ENCODE measurements around the gene VPREB3. TPM values are rescaled to one million over a fixed set of nuclear protein-coding genes. Genes with fewer than 3 reads are reported as not detected.

The VPREB3 gene
- total RNA-seq, 1 experiment from 2014 or later: 0.88 TPM

DNA sequence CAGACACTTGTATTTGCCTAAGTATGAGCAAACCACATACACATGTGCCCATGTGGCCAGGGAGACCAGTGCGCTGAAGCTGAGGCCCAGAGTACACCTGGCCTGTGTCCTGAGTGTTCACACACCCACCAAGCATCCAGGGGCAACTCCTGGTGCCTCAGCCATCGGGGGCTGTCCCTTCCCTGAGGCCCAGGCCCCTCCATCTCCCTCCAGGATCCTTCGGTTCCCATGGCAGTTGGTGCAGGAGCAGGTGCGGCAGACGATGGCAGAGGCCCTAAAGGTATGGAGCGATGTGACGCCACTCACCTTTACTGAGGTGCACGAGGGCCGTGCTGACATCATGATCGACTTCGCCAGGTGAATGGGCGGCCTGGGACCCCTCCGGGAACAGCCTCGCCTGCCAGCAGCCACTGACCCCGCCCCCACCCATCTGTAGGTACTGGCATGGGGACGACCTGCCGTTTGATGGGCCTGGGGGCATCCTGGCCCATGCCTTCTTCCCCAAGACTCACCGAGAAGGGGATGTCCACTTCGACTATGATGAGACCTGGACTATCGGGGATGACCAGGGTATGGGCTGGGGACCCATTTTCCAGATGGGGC, 26.0 kb upstream of the VPREB3 start:
- TF ChIP-seq EZH2 (IDR thresholded peaks at IDR 0.05; ENCODE audit: borderline replicate concordance, low read depth, low read length, poor library complexity, severe bottlenecking): no peak
- TF ChIP-seq, protein P1, sequence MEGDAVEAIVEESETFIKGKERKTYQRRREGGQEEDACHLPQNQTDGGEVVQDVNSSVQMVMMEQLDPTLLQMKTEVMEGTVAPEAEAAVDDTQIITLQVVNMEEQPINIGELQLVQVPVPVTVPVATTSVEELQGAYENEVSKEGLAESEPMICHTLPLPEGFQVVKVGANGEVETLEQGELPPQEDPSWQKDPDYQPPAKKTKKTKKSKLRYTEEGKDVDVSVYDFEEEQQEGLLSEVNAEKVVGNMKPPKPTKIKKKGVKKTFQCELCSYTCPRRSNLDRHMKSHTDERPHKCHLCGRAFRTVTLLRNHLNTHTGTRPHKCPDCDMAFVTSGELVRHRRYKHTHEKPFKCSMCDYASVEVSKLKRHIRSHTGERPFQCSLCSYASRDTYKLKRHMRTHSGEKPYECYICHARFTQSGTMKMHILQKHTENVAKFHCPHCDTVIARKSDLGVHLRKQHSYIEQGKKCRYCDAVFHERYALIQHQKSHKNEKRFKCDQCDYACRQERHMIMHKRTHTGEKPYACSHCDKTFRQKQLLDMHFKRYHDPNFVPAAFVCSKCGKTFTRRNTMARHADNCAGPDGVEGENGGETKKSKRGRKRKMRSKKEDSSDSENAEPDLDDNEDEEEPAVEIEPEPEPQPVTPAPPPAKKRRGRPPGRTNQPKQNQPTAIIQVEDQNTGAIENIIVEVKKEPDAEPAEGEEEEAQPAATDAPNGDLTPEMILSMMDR (conservative IDR thresholded peaks at IDR 0.05; ENCODE audit: low read depth, low read length): no peak
- intact Hi-C loops (cut with micrococcal nuclease; ENCODE audit: unreplicated experiment): no loop called here
- H3K9me3 ChIP-seq (ENCODE audit: low read depth, low read length, poor library complexity, severe bottlenecking): no peaks in the 10 kb centered on the region
- POLR2A ChIA-PET (ENCODE audit: low non-redundant PET): no interaction called here
- DNase-seq (ENCODE audit: low spot score): no peak
- H3K27ac ChIP-seq (ENCODE audit: low read depth, low read length, poor library complexity, severe bottlenecking): no peak overlapping the region
- H3K36me3 ChIP-seq (ENCODE audit: insufficient read depth, low read length, poor library complexity, severe bottlenecking): no peaks in the 10 kb centered on the region
- CTCF ChIA-PET: no interaction called here
- no peaks in the 10 kb centered on the region for H3K27me3 ChIP-seq (replicated peaks; ENCODE audit: insufficient read depth, low read depth, low read length, poor library complexity)
- no peak overlapping the region for H3K4me3 ChIP-seq (ENCODE audit: low read depth, low read length, poor library complexity, severe bottlenecking)
- H3K4me1 ChIP-seq (ENCODE audit: insufficient read depth, low read length, poor library complexity, severe bottlenecking): peaks cover 5% of the 10 kb centered on the region
- no TSS peak for BruUV-seq (replicated peaks)

DNA sequence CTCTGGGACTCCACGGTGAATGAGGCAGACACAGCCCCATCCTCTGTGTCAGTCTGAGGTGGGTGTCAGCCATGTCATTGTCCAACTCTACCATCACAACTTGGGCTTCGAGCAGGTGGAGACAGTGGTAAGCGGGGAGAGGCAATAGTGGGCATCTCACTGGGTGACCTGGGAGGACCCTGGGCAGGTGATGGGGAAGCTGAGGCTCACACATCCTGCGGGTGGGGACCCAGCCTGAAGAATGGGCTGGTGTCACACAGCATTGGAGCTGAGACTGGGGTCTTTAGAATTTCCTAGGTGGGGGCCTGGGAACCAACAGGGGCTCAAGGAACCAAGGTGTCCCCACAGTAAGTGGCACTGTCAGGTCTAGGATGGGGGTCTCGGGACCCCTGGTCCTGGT, 25.5 kb upstream of the VPREB3 start:
- Histone ChIP-seq H3K9me3 (ENCODE audit: low read depth, low read length, poor library complexity, severe bottlenecking) (no peaks in the 10 kb centered on the region), H3K4me1 (ENCODE audit: insufficient read depth, low read length, poor library complexity, severe bottlenecking) (peaks cover 5% of the 10 kb centered on the region), H3K27me3 (replicated peaks; ENCODE audit: insufficient read depth, low read depth, low read length, poor library complexity) (no peaks in the 10 kb centered on the region), H3K36me3 (ENCODE audit: insufficient read depth, low read length, poor library complexity, severe bottlenecking) (no peaks in the 10 kb centered on the region), H3K4me3 (ENCODE audit: low read depth, low read length, poor library complexity, severe bottlenecking) (no peak overlapping the region), H3K27ac (ENCODE audit: low read depth, low read length, poor library complexity, severe bottlenecking) (no peak overlapping the region)
- TF ChIP-seq, protein P1 (conservative IDR thresholded peaks at IDR 0.05; ENCODE audit: low read depth, low read length): no peak
- TF ChIP-seq EZH2 (IDR thresholded peaks at IDR 0.05; ENCODE audit: borderline replicate concordance, low read depth, low read length, poor library complexity, severe bottlenecking): no peak
- BruUV-seq (replicated peaks): no TSS peak
- no peak for DNase-seq (ENCODE audit: low spot score)
- intact Hi-C loops (cut with micrococcal nuclease; ENCODE audit: unreplicated experiment): no loop called here
- POLR2A ChIA-PET (ENCODE audit: low non-redundant PET): no interaction called here
- CTCF ChIA-PET: no interaction called here

- no peaks in the 10 kb centered on the region for H3K9me3 ChIP-seq (ENCODE audit: low read depth, low read length, poor library complexity, severe bottlenecking)
- ChIA-PET POLR2A (ENCODE audit: low non-redundant PET) (no interaction called here), CTCF (no interaction called here)
- no peak for TF ChIP-seq EZH2 (IDR thresholded peaks at IDR 0.05; ENCODE audit: borderline replicate concordance, low read depth, low read length, poor library complexity, severe bottlenecking)
- TF ChIP-seq, protein P1 (conservative IDR thresholded peaks at IDR 0.05; ENCODE audit: low read depth, low read length): no peak
- no TSS peak for BruUV-seq (replicated peaks)
- intact Hi-C loops (cut with micrococcal nuclease; ENCODE audit: unreplicated experiment): no loop called here
- no peak overlapping the region for H3K27ac ChIP-seq (ENCODE audit: low read depth, low read length, poor library complexity, severe bottlenecking)
- H3K4me3 ChIP-seq (ENCODE audit: low read depth, low read length, poor library complexity, severe bottlenecking): no peak overlapping the region
- DNase-seq (ENCODE audit: low spot score): no peak
- no peaks in the 10 kb centered on the region for H3K27me3 ChIP-seq (replicated peaks; ENCODE audit: insufficient read depth, low read depth, low read length, poor library complexity)
- H3K36me3 ChIP-seq (ENCODE audit: insufficient read depth, low read length, poor library complexity, severe bottlenecking): no peaks in the 10 kb centered on the region
- peaks cover 5% of the 10 kb centered on the region for H3K4me1 ChIP-seq (ENCODE audit: insufficient read depth, low read length, poor library complexity, severe bottlenecking)
Observed at GRCh38 chr22:23779083-23779482, 24.9 kb upstream of the VPREB3 start.

Measured in A673 (cell line).